K562 (cell line): ENCODE results near the gene RNF20. TPM values are rescaled to one million over a fixed set of nuclear protein-coding genes. Genes with fewer than 3 reads are reported as not detected.

Experiments
- ATF7 ChIP-seq: fragments of 450-650 bp; IDR thresholded peaks from 2 replicates; pipeline ENCODE4 v1.7.1; 2014; ENCODE audit warnings: mild to moderate bottlenecking, moderate library complexity
- CBFB ChIP-seq: sonication (generic); formaldehyde crosslinking; IDR thresholded peaks from 2 replicates; pipeline ENCODE4 v1.4.0; 2020; ENCODE audit warnings: mild to moderate bottlenecking, missing genetic modification reagents
- CHD2 ChIP-seq: IDR thresholded peaks from 2 replicates; pipeline ENCODE4 v1.6.1; 2011; ENCODE audit warnings: low read depth, low read length
- ILF3 ChIP-seq: fragments of 450-650 bp; IDR thresholded peaks from 2 replicates; pipeline ENCODE4 v1.6.1; 2018; ENCODE audit warnings: antibody characterized with exemption, mild to moderate bottlenecking, moderate library complexity, borderline replicate concordance
- MCM7 ChIP-seq, 2 experiments: fragments of 450-650 bp; IDR thresholded peaks; 2 replicates each; pipeline ENCODE4 v1.6.1; 2016 to 2018
- MTA1 ChIP-seq: fragments of 450-650 bp; IDR thresholded peaks from 2 replicates; pipeline ENCODE4 v1.6.1; 2017; ENCODE audit warnings: borderline replicate concordance
- NRF1 ChIP-seq, 2 experiments: fragments of 450-650 bp; IDR thresholded peaks in 1 of 2; conservative IDR thresholded peaks in 1 of 2; 2 replicates each; pipeline ENCODE4 v1.6.1; 2014; ENCODE audit warnings: mild to moderate bottlenecking in 2 of 2
- POLR2A ChIP-seq: fragments of 450-650 bp; conservative IDR thresholded peaks from 2 replicates; pipeline ENCODE4 v1.6.1; 2016
- POLR2G ChIP-seq: fragments of 200-400 bp; formaldehyde crosslinking; IDR thresholded peaks from 2 replicates; pipeline ENCODE4 v1.6.1; 2017; ENCODE audit warnings: low read depth, mild to moderate bottlenecking, antibody characterized with exemption, low read length, moderate library complexity
- RAD51 ChIP-seq: fragments of 450-650 bp; IDR thresholded peaks from 2 replicates; pipeline ENCODE4 v1.7.1; 2016; ENCODE audit warnings: low read depth, mild to moderate bottlenecking, borderline replicate concordance
- RBFOX2 ChIP-seq: fragments of 200-400 bp; formaldehyde crosslinking; IDR thresholded peaks from 2 replicates; pipeline ENCODE4 v1.6.1; 2017; ENCODE audit warnings: low read depth, mild to moderate bottlenecking, low read length, moderate library complexity
- RFX1 ChIP-seq: fragments of 450-650 bp; IDR thresholded peaks from 2 replicates; pipeline ENCODE4 v1.6.1; 2016; ENCODE audit warnings: mild to moderate bottlenecking, moderate library complexity
- SAFB ChIP-seq: fragments of 200-400 bp; formaldehyde crosslinking; IDR thresholded peaks from 2 replicates; pipeline ENCODE4 v1.6.1; 2017; ENCODE audit warnings: low read depth, low read length, borderline replicate concordance
- STAG1 ChIP-seq: sonication (generic); formaldehyde crosslinking; IDR thresholded peaks from 2 replicates; pipeline ENCODE4 v1.5.0; 2020; ENCODE audit warnings: missing genetic modification reagents, borderline replicate concordance
- SUPT5H ChIP-seq: fragments of 450-650 bp; IDR thresholded peaks from 2 replicates; pipeline ENCODE4 v1.6.1; 2016
- TBL1XR1 ChIP-seq, 2 experiments: IDR thresholded peaks; 2 replicates each; pipeline ENCODE4 v1.6.1; 2012; ENCODE audit warnings: improper control_type of control experiment in 2 of 2, low read length in 2 of 2, mild to moderate bottlenecking in 1 of 2
- ZNF124 ChIP-seq: sonication (generic); formaldehyde crosslinking; IDR thresholded peaks from 2 replicates; pipeline ENCODE4 v1.8.1; 2022; ENCODE audit warnings: missing genetic modification reagents
- polyA plus RNA-seq, 8 experiments: library from polyadenylated mRNA; depleted of rRNA in 4 of 8; stranded (reverse) in 5 of 8; unstranded in 3 of 8; fragments of >200 nt; fragmentation: Nextera tagmentation in 2 of 8; fragmentation: Illumina TruSeq in 1 of 8; extraction: Ambion mirVana in 2 of 8; extraction: Trizol in 1 of 8; gene quantifications; 2 replicates each; pipeline versions ENCODE4 v1.2.1 to v1.2.3, GENCODE V29; 2011 to 2014; ENCODE audit warnings: inconsistent platforms in 1 of 8, missing spikeins in 1 of 8
- total RNA-seq, 7 experiments: library from RNA; depleted of rRNA in 6 of 7; stranded (reverse); fragments of >200 nt in 6 of 7; fragmentation: Illumina TruSeq in 2 of 7; extraction: Trizol in 2 of 7; gene quantifications; 2 replicates each; pipeline versions ENCODE4 v1.2.1 to v1.2.3, GENCODE V29; 2011 to 2021; ENCODE audit warnings: low replicate concordance in 1 of 7
- TF ChIP-seq, protein P1 (sequence below): IDR thresholded peaks from 2 replicates; pipeline ENCODE4 v1.6.1; 2011; ENCODE audit warnings: borderline replicate concordance, low read depth, mild to moderate bottlenecking, moderate library complexity, low read length; ENCODE audit not compliant: insufficient read depth, poor library complexity, severe bottlenecking
- TF ChIP-seq, protein P2 (sequence below): sonication (generic); formaldehyde crosslinking; IDR thresholded peaks from 2 replicates; pipeline ENCODE4 v1.8.0; 2022; ENCODE audit warnings: missing genetic modification reagents, mild to moderate bottlenecking, moderate library complexity, borderline replicate concordance
- TF ChIP-seq, protein P3 (sequence below), 2 experiments: IDR thresholded peaks; 2 replicates each; pipeline ENCODE4 v1.6.1; 2011; ENCODE audit warnings: borderline replicate concordance in 1 of 2, control low read depth in 1 of 2, low read depth in 1 of 2, low read length in 1 of 2, mild to moderate bottlenecking in 1 of 2, mixed read lengths in 1 of 2, moderate library complexity in 1 of 2; ENCODE audit not compliant: insufficient read depth in 1 of 2, insufficient read length in 1 of 2, poor library complexity in 1 of 2, severe bottlenecking in 1 of 2; ENCODE audit errors: extremely low read depth in 1 of 2
- TF ChIP-seq, protein P4 (sequence below), 2 experiments: fragments of 150-350 bp in 1 of 2; IDR thresholded peaks; 2 replicates each; pipeline ENCODE4 v1.6.1; 2012 to 2016; ENCODE audit warnings: low read depth in 2 of 2, low read length in 2 of 2, mild to moderate bottlenecking in 1 of 2, moderate library complexity in 1 of 2

The RNF20 gene
- total and polyA plus RNA-seq, 9 of the 15 experiments (the other 6 are each of a cell fraction or from before 2014, with no cell fraction given) = 5.5 to 25.0 (median 22.1) TPM

DNA sequence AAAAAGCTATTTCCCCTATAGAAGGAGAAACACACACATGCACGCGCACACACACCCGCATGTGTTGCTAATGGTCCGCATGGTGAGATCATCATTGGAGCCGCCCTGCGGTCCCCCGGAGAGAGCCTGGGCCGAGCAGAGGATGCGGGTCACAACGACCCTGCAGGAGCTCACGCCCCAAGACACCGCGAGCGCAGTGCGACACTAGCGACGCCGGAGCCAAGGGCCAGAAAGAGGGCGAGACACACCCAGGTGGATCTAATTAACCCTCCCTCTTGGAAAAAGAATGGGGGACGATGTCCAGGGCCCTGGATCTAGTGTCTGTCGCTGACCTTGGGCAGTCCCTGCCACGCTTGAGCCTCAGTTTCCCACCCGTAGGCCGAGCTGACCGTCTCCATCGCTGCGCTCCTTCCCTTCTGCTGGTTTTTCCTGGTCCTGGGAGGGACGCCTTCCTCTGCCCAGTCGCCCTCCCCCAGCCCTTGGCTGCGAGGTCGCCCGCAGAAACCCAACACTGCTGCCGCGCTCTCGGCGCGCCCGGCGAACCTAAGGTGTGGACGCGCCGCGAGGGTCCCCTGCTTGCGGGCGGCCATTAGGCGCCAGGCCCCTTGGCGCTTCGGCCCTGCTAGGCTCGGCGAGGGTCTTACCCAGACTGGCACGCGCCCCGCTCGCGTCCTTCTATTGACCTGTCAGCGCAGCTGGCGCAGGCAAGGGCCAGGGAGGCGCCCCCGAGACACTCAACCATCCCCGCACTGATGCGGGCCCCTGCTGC lies 47.5 kb upstream of the RNF20 start (continued):
- TF ChIP-seq RAD51 = no peak
- TF ChIP-seq MCM7 (IDR thresholded peaks at IDR 0.05) = no peak
- TF ChIP-seq, protein P1, sequence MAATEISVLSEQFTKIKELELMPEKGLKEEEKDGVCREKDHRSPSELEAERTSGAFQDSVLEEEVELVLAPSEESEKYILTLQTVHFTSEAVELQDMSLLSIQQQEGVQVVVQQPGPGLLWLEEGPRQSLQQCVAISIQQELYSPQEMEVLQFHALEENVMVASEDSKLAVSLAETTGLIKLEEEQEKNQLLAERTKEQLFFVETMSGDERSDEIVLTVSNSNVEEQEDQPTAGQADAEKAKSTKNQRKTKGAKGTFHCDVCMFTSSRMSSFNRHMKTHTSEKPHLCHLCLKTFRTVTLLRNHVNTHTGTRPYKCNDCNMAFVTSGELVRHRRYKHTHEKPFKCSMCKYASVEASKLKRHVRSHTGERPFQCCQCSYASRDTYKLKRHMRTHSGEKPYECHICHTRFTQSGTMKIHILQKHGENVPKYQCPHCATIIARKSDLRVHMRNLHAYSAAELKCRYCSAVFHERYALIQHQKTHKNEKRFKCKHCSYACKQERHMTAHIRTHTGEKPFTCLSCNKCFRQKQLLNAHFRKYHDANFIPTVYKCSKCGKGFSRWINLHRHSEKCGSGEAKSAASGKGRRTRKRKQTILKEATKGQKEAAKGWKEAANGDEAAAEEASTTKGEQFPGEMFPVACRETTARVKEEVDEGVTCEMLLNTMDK = peak; percentile 3
- no peak for TF ChIP-seq ZNF124 (CRISPR knock-in tag)
- TF ChIP-seq RFX1 = no peak
- peak; percentile 55; the same call in 1 of the 2 replicates for TF ChIP-seq CHD2
- TF ChIP-seq ATF7 = peak; percentile 40; the same call in 1 of the 2 replicates
- peak; percentile 23; the same call in 1 of the 2 replicates for TF ChIP-seq CBFB (CRISPR knock-in tag)
- TF ChIP-seq SAFB = no peak
- TF ChIP-seq ILF3 = no peak
- TF ChIP-seq, protein P2, sequence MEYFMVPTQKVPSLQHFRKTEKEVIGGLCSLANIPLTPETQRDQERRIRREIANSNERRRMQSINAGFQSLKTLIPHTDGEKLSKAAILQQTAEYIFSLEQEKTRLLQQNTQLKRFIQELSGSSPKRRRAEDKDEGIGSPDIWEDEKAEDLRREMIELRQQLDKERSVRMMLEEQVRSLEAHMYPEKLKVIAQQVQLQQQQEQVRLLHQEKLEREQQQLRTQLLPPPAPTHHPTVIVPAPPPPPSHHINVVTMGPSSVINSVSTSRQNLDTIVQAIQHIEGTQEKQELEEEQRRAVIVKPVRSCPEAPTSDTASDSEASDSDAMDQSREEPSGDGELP (CRISPR knock-in tag) = no peak
- peak; percentile 58 for TF ChIP-seq POLR2A
- TF ChIP-seq, protein P3, sequence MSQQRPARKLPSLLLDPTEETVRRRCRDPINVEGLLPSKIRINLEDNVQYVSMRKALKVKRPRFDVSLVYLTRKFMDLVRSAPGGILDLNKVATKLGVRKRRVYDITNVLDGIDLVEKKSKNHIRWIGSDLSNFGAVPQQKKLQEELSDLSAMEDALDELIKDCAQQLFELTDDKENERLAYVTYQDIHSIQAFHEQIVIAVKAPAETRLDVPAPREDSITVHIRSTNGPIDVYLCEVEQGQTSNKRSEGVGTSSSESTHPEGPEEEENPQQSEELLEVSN (IDR thresholded peaks at IDR 0.05; ENCODE audit: borderline replicate concordance in 1 of 2, extremely low read depth in 1 of 2, insufficient read depth in 1 of 2, insufficient read length in 1 of 2, low read depth in 1 of 2, low read length in 1 of 2, poor library complexity in 1 of 2, severe bottlenecking in 1 of 2) = peak; percentile 8 to 19
- no peak for TF ChIP-seq MTA1
- TF ChIP-seq STAG1 (CRISPR knock-in tag) = no peak
- TF ChIP-seq RBFOX2 = peak; percentile 74
- TF ChIP-seq, protein P4, sequence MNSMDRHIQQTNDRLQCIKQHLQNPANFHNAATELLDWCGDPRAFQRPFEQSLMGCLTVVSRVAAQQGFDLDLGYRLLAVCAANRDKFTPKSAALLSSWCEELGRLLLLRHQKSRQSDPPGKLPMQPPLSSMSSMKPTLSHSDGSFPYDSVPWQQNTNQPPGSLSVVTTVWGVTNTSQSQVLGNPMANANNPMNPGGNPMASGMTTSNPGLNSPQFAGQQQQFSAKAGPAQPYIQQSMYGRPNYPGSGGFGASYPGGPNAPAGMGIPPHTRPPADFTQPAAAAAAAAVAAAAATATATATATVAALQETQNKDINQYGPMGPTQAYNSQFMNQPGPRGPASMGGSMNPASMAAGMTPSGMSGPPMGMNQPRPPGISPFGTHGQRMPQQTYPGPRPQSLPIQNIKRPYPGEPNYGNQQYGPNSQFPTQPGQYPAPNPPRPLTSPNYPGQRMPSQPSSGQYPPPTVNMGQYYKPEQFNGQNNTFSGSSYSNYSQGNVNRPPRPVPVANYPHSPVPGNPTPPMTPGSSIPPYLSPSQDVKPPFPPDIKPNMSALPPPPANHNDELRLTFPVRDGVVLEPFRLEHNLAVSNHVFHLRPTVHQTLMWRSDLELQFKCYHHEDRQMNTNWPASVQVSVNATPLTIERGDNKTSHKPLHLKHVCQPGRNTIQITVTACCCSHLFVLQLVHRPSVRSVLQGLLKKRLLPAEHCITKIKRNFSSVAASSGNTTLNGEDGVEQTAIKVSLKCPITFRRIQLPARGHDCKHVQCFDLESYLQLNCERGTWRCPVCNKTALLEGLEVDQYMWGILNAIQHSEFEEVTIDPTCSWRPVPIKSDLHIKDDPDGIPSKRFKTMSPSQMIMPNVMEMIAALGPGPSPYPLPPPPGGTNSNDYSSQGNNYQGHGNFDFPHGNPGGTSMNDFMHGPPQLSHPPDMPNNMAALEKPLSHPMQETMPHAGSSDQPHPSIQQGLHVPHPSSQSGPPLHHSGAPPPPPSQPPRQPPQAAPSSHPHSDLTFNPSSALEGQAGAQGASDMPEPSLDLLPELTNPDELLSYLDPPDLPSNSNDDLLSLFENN (IDR thresholded peaks at IDR 0.05; ENCODE audit: low read depth in 2 of 2, low read length in 2 of 2) = no peak
- peak; percentile 53 for TF ChIP-seq POLR2G
- TF ChIP-seq SUPT5H = peak; percentile 35
- no peak for TF ChIP-seq TBL1XR1 (IDR thresholded peaks at IDR 0.05; ENCODE audit: low read length in 2 of 2)
- TF ChIP-seq NRF1 (conservative IDR thresholded peaks at IDR 0.05 in 1 of 2, IDR thresholded peaks at IDR 0.05 in 1 of 2) = peak; percentile 23 to 43; a peak in 2 of 4 replicates
